Spleen (tissue), 11 donors: ENCODE results near the gene PLAAT5. TPM values are rescaled to one million over a fixed set of nuclear protein-coding genes. Genes with fewer than 3 reads are reported as not detected.

Source experiments
- DNase-seq: peaks from one replicate; pipeline ENCODE4 v3.0.0-alpha.2; 2020
- H3K27ac ChIP-seq, 8 donors: fragments of 200-600 bp; sonication (generic) in 7 of 8; 1 replicate in 4 of 8; 2 replicates in 4 of 8; pipeline versions ENCODE4 v1.5.0 to v1.8.0; 2016 to 2021; ENCODE audit warnings: inconsistent platforms in 4 of 8, mild to moderate bottlenecking in 4 of 8, moderate library complexity in 1 of 8
- H3K27me3 ChIP-seq, 7 donors: fragments of 200-600 bp; sonication (generic) in 6 of 7; replicated peaks in 1 of 7; 1 replicate in 4 of 7; 2 replicates in 3 of 7; pipeline versions ENCODE4 v1.5.0 to v1.8.0; 2016 to 2021; ENCODE audit warnings: inconsistent platforms in 3 of 7, mild to moderate bottlenecking in 1 of 7
- H3K36me3 ChIP-seq, 6 donors: fragments of 200-600 bp; sonication (generic) in 5 of 6; 1 replicate in 4 of 6; 2 replicates in 2 of 6; pipeline versions ENCODE4 v1.5.0 to v1.8.0; 2016 to 2021; ENCODE audit warnings: inconsistent platforms in 2 of 6
- H3K4me1 ChIP-seq, 6 donors: fragments of 200-600 bp; sonication (generic) in 5 of 6; 1 replicate in 3 of 6; 2 replicates in 3 of 6; pipeline versions ENCODE4 v1.5.0 to v1.8.0; 2016 to 2021; ENCODE audit warnings: inconsistent platforms in 3 of 6
- H3K4me3 ChIP-seq, 8 donors: fragments of 200-600 bp; sonication (generic) in 7 of 8; 1 replicate in 4 of 8; 2 replicates in 4 of 8; pipeline versions ENCODE4 v1.5.0 to v1.8.0; 2016 to 2021; ENCODE audit warnings: inconsistent platforms in 4 of 8, mild to moderate bottlenecking in 4 of 8, moderate library complexity in 2 of 8
- H3K9me3 ChIP-seq, 8 donors: fragments of 200-600 bp; sonication (generic) in 7 of 8; 1 replicate in 4 of 8; 2 replicates in 4 of 8; pipeline versions ENCODE4 v1.5.0 to v1.8.0; 2016 to 2021; ENCODE audit warnings: inconsistent platforms in 4 of 8
- CTCF ChIP-seq, 11 experiments: fragments of 200-600 bp in 7 of 11; fragments of 450-650 bp in 4 of 11; sonication (generic) in 4 of 11; IDR thresholded peaks in 8 of 11; conservative IDR thresholded peaks in 3 of 11; 1 replicate in 7 of 11; 2 replicates in 4 of 11; pipeline versions ENCODE4 v1.4.0 to v1.8.0; 2016 to 2021; ENCODE audit warnings: antibody characterized with exemption in 11 of 11, inconsistent platforms in 4 of 11, mild to moderate bottlenecking in 1 of 11
- POLR2A ChIP-seq, 3 donors: fragments of 450-650 bp; IDR thresholded peaks; one replicate each; pipeline ENCODE4 v1.5.1; 2017; ENCODE audit warnings: antibody characterized with exemption in 3 of 3, mild to moderate bottlenecking in 1 of 3
- POLR2AphosphoS5 ChIP-seq, 3 donors: sonication (generic); formaldehyde crosslinking; IDR thresholded peaks; one replicate each; pipeline ENCODE4 v1.5.1; 2017; ENCODE audit warnings: antibody characterized with exemption in 3 of 3
- whole genome bisulfite sequencing, 5 donors: extraction: QIAGEN DNeasy Blood & Tissue Kit in 3 of 5; methylation state at CpG; one replicate each; pipeline versions ENCODE4 v1.1.5 to v1.1.7; 2013 to 2018; 5-methylcytosine and 5-hydroxymethylcytosine counted together
- intact Hi-C: fragments of 100-400 bp; cut with DNase I; formaldehyde crosslinking; loops from one replicate; pipeline ENCODE4 v1.15.0; 2023; ENCODE audit warnings: low total_unique reads
- polyA plus RNA-seq, 3 donors: library from polyadenylated mRNA; stranded (reverse); fragments of 200-250 nt; gene quantifications; one replicate each; pipeline ENCODE4 v1.2.1, GENCODE V29; 2013
- total RNA-seq, 7 donors: library from RNA; depleted of rRNA in 3 of 7; stranded (reverse); fragments of >200 nt in 3 of 7; fragmentation: NEBNext Ultra II Directional in 4 of 7; extraction: Animal tissue kit (Norgen Biotek cat#: 25700) in 4 of 7; gene quantifications; one replicate each; pipeline versions ENCODE4 v1.1.0 to v1.2.1, GENCODE V29; 2016 to 2021
- donor health status: healthy with polysubstance abuse.
- donor health status: DM: no; HTN: no; CAD: no; lungs with moderate emphysema.
- donor health status: DM: no; HTN: no; CAD: no.
- donor health status: Bipolar disorder and iron deficiency.
- donor health status: healthy.
- donor health status: DM: no; HTN: no; CAD: no.
- donor health status: DM: yes; HTN: yes; CAD: no.

PLAAT5 gene
- total and polyA plus RNA-seq, 10 donors: 0.10 to 0.54 (median 0.24) TPM; not detected in 4

GRCh38 chr11:63499874-63500273 lies 8.9 kb upstream of the PLAAT5 start:
- no peak overlapping the region for H3K4me3 ChIP-seq
- peaks cover 0 to 31% (median 16%) of the 10 kb centered on the region in 6 donors for H3K4me1 ChIP-seq
- peaks cover 4 to 27% (median 20%) of the 10 kb centered on the region in 8 donors for H3K9me3 ChIP-seq
- TF ChIP-seq POLR2A (IDR thresholded peaks at IDR 0.05) (no peak), CTCF (IDR thresholded peaks at IDR 0.05 in 8 of 11, conservative IDR thresholded peaks at IDR 0.05 in 3 of 11) (no peak), POLR2AphosphoS5 (IDR thresholded peaks at IDR 0.05) (no peak)
- DNase-seq: no peak
- no peak overlapping the region for H3K27ac ChIP-seq
- WGBS, 5 donors: 82 to 98% (median 90%) methylated on average over 4 of the region's 4 CpGs
- H3K36me3 ChIP-seq: no peaks in the 10 kb centered on the region
- intact Hi-C loops: no loop called here
- H3K27me3 ChIP-seq: no peaks in the 10 kb centered on the region

GRCh38 chr11:63494975-63495374 lies 4.0 kb upstream of the PLAAT5 start:
- Histone ChIP-seq H3K9me3 (peaks cover under 1 to 15% (median 11%) of the 10 kb centered on the region in 8 donors), H3K36me3 (no peaks in the 10 kb centered on the region), H3K4me3 (no peak overlapping the region), H3K27me3 (peaks cover 0 to 27% (median 7%) of the 10 kb centered on the region in 7 donors), H3K27ac (no peak overlapping the region), H3K4me1 (peaks cover 6 to 24% (median 16%) of the 10 kb centered on the region in 6 donors)
- no peak for TF ChIP-seq CTCF (IDR thresholded peaks at IDR 0.05 in 8 of 11, conservative IDR thresholded peaks at IDR 0.05 in 3 of 11)
- TF ChIP-seq POLR2AphosphoS5 (IDR thresholded peaks at IDR 0.05): no peak
- no peak for TF ChIP-seq POLR2A (IDR thresholded peaks at IDR 0.05)
- DNase-seq: no peak
- intact Hi-C loops: no loop called here
- WGBS, 5 donors: 87 to 95% (median 91%) methylated on average over 6 of the region's 6 CpGs

- no peak for TF ChIP-seq CTCF (IDR thresholded peaks at IDR 0.05 in 8 of 11, conservative IDR thresholded peaks at IDR 0.05 in 3 of 11)
- TF ChIP-seq POLR2AphosphoS5 (IDR thresholded peaks at IDR 0.05): no peak
- TF ChIP-seq POLR2A (IDR thresholded peaks at IDR 0.05): no peak
- H3K9me3 ChIP-seq: no peaks in the 10 kb centered on the region
- H3K36me3 ChIP-seq: no peaks in the 10 kb centered on the region
- no peak overlapping the region for H3K27ac ChIP-seq
- no peak for DNase-seq
- no peak overlapping the region for H3K4me3 ChIP-seq
- peaks cover 0 to 34% (median 7%) of the 10 kb centered on the region in 7 donors for H3K27me3 ChIP-seq
- intact Hi-C loops: no loop called here
- WGBS, 5 donors: 76 to 91% (median 86%) methylated on average over 1 of the region's 1 CpG
- peaks cover 6 to 36% (median 16%) of the 10 kb centered on the region in 6 donors for H3K4me1 ChIP-seq
Observed at GRCh38 chr11:63493127-63493526, 2.2 kb upstream of the PLAAT5 start.

GRCh38 chr11:63492441-63492840 lies 1.5 kb upstream of the PLAAT5 start:
- no peak overlapping the region for H3K4me3 ChIP-seq
- no peaks in the 10 kb centered on the region for H3K9me3 ChIP-seq
- intact Hi-C loops: no loop called here
- 91 to 97% (median 96%) methylated on average over 1 of the region's 1 CpG for WGBS, 5 donors
- DNase-seq: no peak
- no peak for TF ChIP-seq CTCF (IDR thresholded peaks at IDR 0.05 in 8 of 11, conservative IDR thresholded peaks at IDR 0.05 in 3 of 11)
- no peak for TF ChIP-seq POLR2A (IDR thresholded peaks at IDR 0.05)
- no peak for TF ChIP-seq POLR2AphosphoS5 (IDR thresholded peaks at IDR 0.05)
- H3K4me1 ChIP-seq: peaks cover 6 to 36% (median 16%) of the 10 kb centered on the region in 6 donors
- no peak overlapping the region for H3K27ac ChIP-seq
- H3K27me3 ChIP-seq: peaks cover 0 to 34% (median 7%) of the 10 kb centered on the region in 7 donors
- no peaks in the 10 kb centered on the region for H3K36me3 ChIP-seq
